ENCODE measurements around the gene MPP2. TPM values are rescaled to one million over a fixed set of nuclear protein-coding genes. Genes with fewer than 3 reads are reported as not detected.

The MPP2 gene
- total RNA-seq, 4 donors from 2014 or later, result 0.65 to 4.2 (median 2.2) TPM

DNA sequence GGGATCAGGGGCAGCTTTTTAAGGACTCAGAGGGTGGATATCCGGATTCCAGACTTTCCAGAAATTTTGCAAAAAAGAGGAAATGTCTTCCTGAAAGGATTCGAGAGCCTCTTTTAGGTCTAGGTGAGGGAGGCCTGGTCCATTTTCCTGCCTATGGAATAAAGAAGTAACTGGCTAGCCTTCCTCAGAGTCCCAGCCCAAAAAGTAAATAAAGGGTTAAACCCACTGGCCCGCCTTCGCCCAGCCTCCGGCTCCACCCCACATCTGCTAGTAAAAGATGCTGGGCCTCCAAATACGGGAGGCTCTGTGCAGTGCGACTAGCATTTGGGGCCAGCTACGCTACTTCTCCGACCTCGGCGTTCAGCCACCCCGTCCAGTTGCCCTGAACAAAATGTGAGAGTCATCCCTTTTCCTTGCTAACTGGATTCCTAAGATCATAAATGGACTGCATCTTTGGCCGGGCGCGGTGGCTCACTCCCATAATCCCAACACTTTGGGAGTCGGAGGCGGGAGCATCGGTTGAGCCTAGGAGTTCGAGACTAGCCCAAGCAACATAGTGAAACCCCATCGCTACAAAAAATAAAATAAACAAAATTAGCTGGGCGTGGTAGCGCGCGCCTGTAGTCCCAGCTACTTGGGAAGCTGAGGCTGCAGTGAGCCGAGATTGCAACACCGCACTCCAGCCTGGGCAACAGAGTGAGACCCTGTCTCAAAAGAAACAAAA lies 824 bp upstream of the MPP2 start:
- TF ChIP-seq, protein P1, sequence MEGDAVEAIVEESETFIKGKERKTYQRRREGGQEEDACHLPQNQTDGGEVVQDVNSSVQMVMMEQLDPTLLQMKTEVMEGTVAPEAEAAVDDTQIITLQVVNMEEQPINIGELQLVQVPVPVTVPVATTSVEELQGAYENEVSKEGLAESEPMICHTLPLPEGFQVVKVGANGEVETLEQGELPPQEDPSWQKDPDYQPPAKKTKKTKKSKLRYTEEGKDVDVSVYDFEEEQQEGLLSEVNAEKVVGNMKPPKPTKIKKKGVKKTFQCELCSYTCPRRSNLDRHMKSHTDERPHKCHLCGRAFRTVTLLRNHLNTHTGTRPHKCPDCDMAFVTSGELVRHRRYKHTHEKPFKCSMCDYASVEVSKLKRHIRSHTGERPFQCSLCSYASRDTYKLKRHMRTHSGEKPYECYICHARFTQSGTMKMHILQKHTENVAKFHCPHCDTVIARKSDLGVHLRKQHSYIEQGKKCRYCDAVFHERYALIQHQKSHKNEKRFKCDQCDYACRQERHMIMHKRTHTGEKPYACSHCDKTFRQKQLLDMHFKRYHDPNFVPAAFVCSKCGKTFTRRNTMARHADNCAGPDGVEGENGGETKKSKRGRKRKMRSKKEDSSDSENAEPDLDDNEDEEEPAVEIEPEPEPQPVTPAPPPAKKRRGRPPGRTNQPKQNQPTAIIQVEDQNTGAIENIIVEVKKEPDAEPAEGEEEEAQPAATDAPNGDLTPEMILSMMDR (IDR thresholded peaks at IDR 0.05; ENCODE audit: low read depth), result no peak

DNA sequence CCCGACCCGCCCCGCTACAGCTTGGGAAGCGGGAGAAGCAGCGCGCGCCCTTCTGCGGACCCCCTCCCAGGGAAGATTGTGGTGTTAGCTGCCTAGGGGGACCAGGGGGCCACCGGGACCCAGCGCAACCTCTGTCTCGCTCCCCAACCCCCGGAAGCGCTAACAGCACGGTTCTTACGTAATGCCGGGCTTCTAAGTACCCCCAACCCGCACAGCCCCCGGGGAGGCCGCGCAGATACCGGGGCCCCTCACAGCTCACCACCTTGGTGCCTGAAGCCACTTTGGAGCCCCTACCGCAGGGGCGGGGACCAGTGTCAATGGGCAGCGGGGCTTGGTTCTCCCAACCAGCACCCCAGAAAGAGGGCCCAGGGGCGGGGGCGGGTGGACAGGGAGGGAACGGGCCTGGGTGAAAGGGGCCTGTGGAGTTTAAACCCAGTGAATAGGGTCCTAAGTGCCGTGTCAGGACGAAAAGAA lies 348 bp downstream of the MPP2 start:
- TF ChIP-seq, protein P1 (IDR thresholded peaks at IDR 0.05; ENCODE audit: low read depth), result no peak

DNA sequence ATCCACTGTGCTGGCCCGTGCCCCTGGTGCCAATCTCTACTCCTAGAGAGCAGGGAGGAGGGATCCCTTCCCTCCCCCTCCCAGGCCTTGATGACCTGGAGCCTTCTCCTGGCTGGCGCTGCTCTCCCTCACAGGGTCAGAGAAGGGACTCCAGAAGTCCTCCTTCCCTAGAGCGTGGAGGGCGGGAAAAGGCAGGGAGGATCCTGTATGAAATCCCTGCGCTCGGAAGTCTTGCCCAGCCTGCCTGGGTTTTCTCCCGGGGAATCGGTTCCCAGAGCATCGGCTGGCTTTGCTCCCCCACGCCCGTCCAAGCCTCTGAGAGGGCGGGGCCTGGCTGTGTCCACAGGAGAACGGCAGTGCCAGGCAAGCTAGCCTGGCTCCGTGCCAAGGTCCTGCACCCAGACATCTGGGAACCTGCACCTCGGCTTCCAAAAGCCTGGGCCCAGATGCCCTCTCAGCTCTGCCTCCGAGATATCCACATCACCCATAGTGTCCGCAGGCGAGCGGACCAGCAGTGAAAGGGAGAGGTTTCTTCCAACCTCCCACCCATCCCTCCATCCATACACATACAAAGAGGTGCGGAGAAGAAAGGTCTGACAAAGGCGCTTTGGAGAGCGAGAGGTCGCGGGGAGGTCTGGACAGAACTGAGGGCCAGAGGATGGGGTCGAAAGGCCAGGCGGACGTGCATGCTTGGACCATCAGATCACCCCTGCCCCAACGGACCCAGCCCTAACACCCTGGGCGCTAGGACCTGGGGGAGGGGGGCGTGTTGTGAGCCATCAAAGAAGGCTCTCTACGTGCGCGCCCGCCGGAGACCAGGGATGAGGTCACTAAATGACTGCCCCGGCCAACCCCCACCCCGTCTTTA lies 1.1 kb downstream of the MPP2 start:
- TF ChIP-seq, protein P1 (IDR thresholded peaks at IDR 0.05; ENCODE audit: low read depth), result no peak

DNA sequence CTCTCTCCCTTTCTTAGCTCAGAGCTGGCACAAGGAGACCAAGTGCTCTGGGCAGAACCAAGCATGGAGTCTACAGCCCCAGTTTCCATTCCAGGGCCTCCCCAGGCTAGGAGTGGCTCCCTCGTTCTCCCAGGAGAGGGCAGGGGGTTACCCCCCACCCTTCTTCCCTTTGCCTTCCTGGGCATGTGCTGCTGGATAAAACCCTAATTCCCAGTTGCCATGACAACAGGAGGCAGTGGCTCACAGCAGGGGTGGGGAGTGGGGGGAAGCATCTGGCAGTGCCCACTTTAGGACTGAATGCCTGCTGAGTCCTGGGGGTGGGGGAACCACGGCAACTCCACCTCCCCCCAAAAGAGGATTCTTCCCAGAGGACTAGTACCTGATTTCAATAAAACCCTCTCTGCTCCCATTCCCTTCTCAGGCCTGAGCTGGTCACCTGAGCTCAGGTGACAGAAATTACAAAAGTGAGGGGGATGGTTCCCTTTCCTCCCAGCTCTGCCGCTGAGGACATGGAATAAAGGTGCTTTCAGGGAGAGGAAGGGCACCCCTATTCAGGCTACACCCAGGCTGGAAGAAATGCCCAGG lies 1.8 kb downstream of the MPP2 start:
- TF ChIP-seq, protein P1 (IDR thresholded peaks at IDR 0.05; ENCODE audit: low read depth), result no peak

DNA sequence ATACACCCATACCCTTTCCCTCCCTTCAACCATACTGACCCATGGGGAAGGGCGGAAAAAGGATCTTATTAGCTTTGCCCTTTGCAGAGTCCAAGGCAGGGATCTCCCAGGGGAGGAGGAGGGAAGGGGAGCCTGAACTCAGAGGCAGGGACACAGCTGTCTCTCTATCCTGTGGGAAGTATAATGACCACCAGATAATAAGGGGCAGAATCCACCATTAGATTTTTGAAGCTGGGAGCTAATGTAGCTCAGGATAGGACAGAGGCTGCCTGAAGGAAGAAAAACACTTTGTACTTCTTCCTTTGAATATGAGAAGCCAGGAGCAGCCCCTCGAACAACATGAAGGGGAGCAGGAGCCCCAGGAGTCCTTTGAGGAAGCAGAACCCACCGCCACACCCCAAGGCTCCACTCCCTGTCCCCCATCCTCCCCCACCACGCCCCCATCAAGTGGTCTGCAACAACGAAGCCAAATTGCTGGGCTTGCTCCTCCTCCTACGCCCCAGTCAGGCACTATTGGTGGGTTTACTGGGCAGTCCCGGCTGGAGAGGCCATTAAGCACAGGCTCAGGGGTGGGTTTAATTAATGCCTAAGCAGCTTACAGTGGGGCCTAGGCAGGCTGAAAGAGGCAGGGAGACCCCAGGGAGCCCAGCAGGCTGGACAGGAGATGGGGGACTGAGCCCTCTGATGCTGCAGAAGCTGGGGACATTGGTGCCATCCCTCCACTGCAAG lies 5.3 kb downstream of the MPP2 start:
- TF ChIP-seq, protein P1 (IDR thresholded peaks at IDR 0.05; ENCODE audit: low read depth), result no peak

DNA sequence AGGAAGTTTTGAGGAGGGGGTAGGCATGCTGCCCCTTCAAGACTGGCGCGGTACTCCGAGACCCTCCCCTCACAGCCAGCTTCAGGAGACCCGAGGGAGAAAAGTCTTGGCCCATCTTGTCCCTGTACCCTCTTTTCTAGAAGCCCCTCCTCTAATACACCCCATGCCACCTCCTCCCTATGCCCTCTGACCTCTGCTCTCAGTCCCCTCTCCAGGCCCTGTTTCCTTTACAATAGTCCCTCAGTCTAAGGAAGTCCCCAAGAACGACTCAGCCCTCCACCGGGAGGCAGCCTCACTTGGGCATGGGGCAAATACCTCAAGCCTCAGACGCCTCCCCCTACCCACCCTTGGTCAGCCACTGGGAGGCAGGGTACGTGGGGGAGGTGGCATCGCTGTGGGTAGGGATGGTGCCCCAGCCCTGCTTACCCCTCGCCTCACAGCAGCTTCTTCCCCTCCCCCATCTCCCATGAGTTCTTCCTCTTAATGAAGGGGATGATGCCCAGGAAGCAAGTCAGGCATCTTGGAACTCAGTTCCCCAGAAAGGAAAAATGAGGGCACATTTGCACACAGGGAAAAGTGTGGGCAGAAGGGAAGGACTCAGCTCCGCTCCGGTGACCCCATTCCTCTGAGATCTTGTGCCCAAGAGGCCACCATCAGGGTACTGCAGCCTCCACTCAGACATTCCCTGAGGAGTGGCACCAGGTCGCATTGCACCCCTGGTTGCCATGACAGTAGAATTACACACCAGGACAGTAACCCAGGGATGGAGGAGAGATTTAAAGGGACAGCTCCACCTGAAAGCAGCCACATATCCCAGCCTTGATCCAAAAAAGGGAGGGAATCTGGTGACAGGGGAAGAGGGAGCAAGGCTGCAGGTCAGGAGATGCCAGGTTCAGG lies 6.2 kb downstream of the MPP2 start:
- TF ChIP-seq, protein P1 (IDR thresholded peaks at IDR 0.05; ENCODE audit: low read depth), result no peak
